SJSA1 (cell line): Measurements from ENCODE around the gene TRDMT1. TPM values are rescaled to one million over a fixed set of nuclear protein-coding genes. Genes with fewer than 3 reads are reported as not detected.

Experiments used
- DNase-seq, 2 experiments: peaks; one replicate each; pipeline ENCODE4 v3.0.0-alpha.2; 2015 to 2020; ENCODE audit warnings: low spot score in 2 of 2, low read depth in 1 of 2
- H3K27ac ChIP-seq: fragments of 250-450 bp; sonication (Bioruptor Pico); 2 replicates; pipeline ENCODE4 v1.5.1; 2020; ENCODE audit warnings: mild to moderate bottlenecking, moderate library complexity
- H3K27me3 ChIP-seq: fragments of 250-450 bp; sonication (Bioruptor Pico); replicated peaks from 2 replicates; pipeline ENCODE4 v1.5.1; 2020; ENCODE audit warnings: mild to moderate bottlenecking, moderate library complexity
- H3K36me3 ChIP-seq: fragments of 250-450 bp; sonication (Bioruptor Pico); 2 replicates; pipeline ENCODE4 v1.5.1; 2020; ENCODE audit warnings: mild to moderate bottlenecking
- H3K4me1 ChIP-seq: fragments of 250-450 bp; sonication (Bioruptor Pico); replicated peaks from 2 replicates; pipeline ENCODE4 v1.6.1; 2021; ENCODE audit warnings: mild to moderate bottlenecking
- H3K4me3 ChIP-seq: fragments of 250-450 bp; sonication (Bioruptor Pico); 2 replicates; pipeline ENCODE4 v1.5.1; 2020; ENCODE audit warnings: mild to moderate bottlenecking
- H3K9me3 ChIP-seq: fragments of 250-450 bp; sonication (Bioruptor Pico); replicated peaks from 2 replicates; pipeline ENCODE4 v1.5.1; 2020; ENCODE audit warnings: mild to moderate bottlenecking
- total RNA-seq: library from RNA; depleted of rRNA; stranded (reverse); fragments of >200 nt; shearing (Covaris generic); gene quantifications from 2 replicates; pipeline ENCODE4 v1.2.3, GENCODE V29; 2014

Gene TRDMT1
- total RNA-seq, 1 experiment from 2014 or later, result 11.4 TPM

- Histone ChIP-seq H3K27ac (no peak overlapping the region), H3K27me3 (no peaks in the 10 kb centered on the region), H3K9me3 (no peaks in the 10 kb centered on the region), H3K4me1 (peaks cover 16% of the 10 kb centered on the region), H3K4me3 (no peak overlapping the region), H3K36me3 (no peaks in the 10 kb centered on the region; the same call in 1 of the 2 replicates)
- no peak for DNase-seq
Measured at GRCh38 chr10:17171141-17171641, 30.3 kb downstream of the TRDMT1 start.

GRCh38 chr10:17169803-17170202 lies 31.7 kb downstream of the TRDMT1 start:
- DNase-seq, result no peak
- peaks cover 6% of the 10 kb centered on the region for H3K4me1 ChIP-seq
- no peak overlapping the region for H3K4me3 ChIP-seq
- no peak overlapping the region for H3K27ac ChIP-seq
- H3K27me3 ChIP-seq, result no peaks in the 10 kb centered on the region
- H3K9me3 ChIP-seq, result no peaks in the 10 kb centered on the region
- no peaks in the 10 kb centered on the region; the same call in 1 of the 2 replicates for H3K36me3 ChIP-seq

GRCh38 chr10:17166699-17167098 lies 34.8 kb downstream of the TRDMT1 start:
- no peaks in the 10 kb centered on the region for H3K36me3 ChIP-seq
- H3K4me1 ChIP-seq, result no peaks in the 10 kb centered on the region
- no peaks in the 10 kb centered on the region for H3K27me3 ChIP-seq
- no peaks in the 10 kb centered on the region for H3K9me3 ChIP-seq
- no peak overlapping the region for H3K4me3 ChIP-seq
- H3K27ac ChIP-seq, result no peak overlapping the region
- no peak for DNase-seq

- Histone ChIP-seq H3K4me1 (no peaks in the 10 kb centered on the region), H3K27ac (no peak overlapping the region), H3K36me3 (no peaks in the 10 kb centered on the region), H3K4me3 (no peak overlapping the region), H3K27me3 (no peaks in the 10 kb centered on the region), H3K9me3 (no peaks in the 10 kb centered on the region)
- DNase-seq, result no peak
Measured at GRCh38 chr10:17162828-17163227, 38.6 kb downstream of the TRDMT1 start.

- no peak overlapping the region for H3K4me3 ChIP-seq
- no peaks in the 10 kb centered on the region for H3K36me3 ChIP-seq
- H3K27me3 ChIP-seq, result no peaks in the 10 kb centered on the region
- H3K9me3 ChIP-seq, result no peaks in the 10 kb centered on the region
- H3K4me1 ChIP-seq, result no peaks in the 10 kb centered on the region
- H3K27ac ChIP-seq, result no peak overlapping the region
- no peak for DNase-seq
Measured at GRCh38 chr10:17161775-17162174, 39.7 kb downstream of the TRDMT1 start.

GRCh38 chr10:17157024-17157423 lies 44.4 kb downstream of the TRDMT1 start:
- Histone ChIP-seq H3K4me3 (no peak overlapping the region), H3K27me3 (no peaks in the 10 kb centered on the region), H3K36me3 (no peaks in the 10 kb centered on the region), H3K4me1 (no peaks in the 10 kb centered on the region), H3K9me3 (no peaks in the 10 kb centered on the region), H3K27ac (no peak overlapping the region)
- DNase-seq, result no peak

GRCh38 chr10:17155826-17156225 lies 45.6 kb downstream of the TRDMT1 start:
- Histone ChIP-seq H3K4me3 (no peak overlapping the region), H3K27ac (no peak overlapping the region), H3K27me3 (no peaks in the 10 kb centered on the region), H3K36me3 (no peaks in the 10 kb centered on the region), H3K4me1 (no peaks in the 10 kb centered on the region), H3K9me3 (no peaks in the 10 kb centered on the region)
- no peak for DNase-seq

- no peak overlapping the region for H3K4me3 ChIP-seq
Measured at GRCh38 chr10:17154116-17154515, 47.4 kb downstream of the TRDMT1 start.

GRCh38 chr10:17153321-17153720 lies 48.2 kb downstream of the TRDMT1 start:
- Histone ChIP-seq H3K4me3 (no peak overlapping the region), H3K4me1 (no peaks in the 10 kb centered on the region), H3K36me3 (no peaks in the 10 kb centered on the region), H3K27ac (no peak overlapping the region), H3K27me3 (no peaks in the 10 kb centered on the region), H3K9me3 (no peaks in the 10 kb centered on the region)
- DNase-seq, result no peak

More at GRCh38 chr10:17154116-17154515, 47.4 kb downstream of the TRDMT1 start:
- Histone ChIP-seq H3K36me3 (no peaks in the 10 kb centered on the region), H3K27ac (no peak overlapping the region), H3K27me3 (no peaks in the 10 kb centered on the region), H3K9me3 (no peaks in the 10 kb centered on the region), H3K4me1 (no peaks in the 10 kb centered on the region)
- DNase-seq, result no peak

- H3K4me1 ChIP-seq, result no peaks in the 10 kb centered on the region
- H3K36me3 ChIP-seq, result no peaks in the 10 kb centered on the region
- no peak for DNase-seq
- no peak overlapping the region for H3K4me3 ChIP-seq
- H3K27me3 ChIP-seq, result no peaks in the 10 kb centered on the region
- H3K9me3 ChIP-seq, result no peaks in the 10 kb centered on the region
- no peak overlapping the region for H3K27ac ChIP-seq
Measured at GRCh38 chr10:17151716-17152115, 49.8 kb downstream of the TRDMT1 start.

- DNase-seq, result no peak
- no peaks in the 10 kb centered on the region for H3K4me1 ChIP-seq
- no peaks in the 10 kb centered on the region for H3K9me3 ChIP-seq
- no peaks in the 10 kb centered on the region for H3K36me3 ChIP-seq
- no peak overlapping the region for H3K4me3 ChIP-seq
- no peak overlapping the region for H3K27ac ChIP-seq
- no peaks in the 10 kb centered on the region for H3K27me3 ChIP-seq
Measured at GRCh38 chr10:17147884-17148489, 53.5 kb downstream of the TRDMT1 start.

GRCh38 chr10:17146892-17147291 lies 54.6 kb downstream of the TRDMT1 start:
- H3K4me3 ChIP-seq, result no peak overlapping the region
- no peaks in the 10 kb centered on the region for H3K36me3 ChIP-seq
- no peak for DNase-seq

GRCh38 chr10:17145239-17145638 lies 56.2 kb downstream of the TRDMT1 start:
- no peak overlapping the region for H3K27ac ChIP-seq
- no peak for DNase-seq
- no peaks in the 10 kb centered on the region for H3K27me3 ChIP-seq

More at GRCh38 chr10:17146892-17147291, 54.6 kb downstream of the TRDMT1 start:
- Histone ChIP-seq H3K27ac (no peak overlapping the region), H3K27me3 (no peaks in the 10 kb centered on the region), H3K4me1 (no peaks in the 10 kb centered on the region), H3K9me3 (no peaks in the 10 kb centered on the region)

GRCh38 chr10:17144757-17145156 lies 56.7 kb downstream of the TRDMT1 start:
- no peak for DNase-seq
- no peaks in the 10 kb centered on the region for H3K4me1 ChIP-seq
- H3K4me3 ChIP-seq, result no peak overlapping the region
- peaks cover 3% of the 10 kb centered on the region; the same call in 1 of the 2 replicates for H3K9me3 ChIP-seq
- no peaks in the 10 kb centered on the region for H3K27me3 ChIP-seq
- H3K27ac ChIP-seq, result no peak overlapping the region
- no peaks in the 10 kb centered on the region for H3K36me3 ChIP-seq

More at GRCh38 chr10:17145239-17145638, 56.2 kb downstream of the TRDMT1 start:
- no peaks in the 10 kb centered on the region for H3K4me1 ChIP-seq
- H3K9me3 ChIP-seq, result peaks cover 3% of the 10 kb centered on the region; the same call in 1 of the 2 replicates
- no peak overlapping the region for H3K4me3 ChIP-seq
- H3K36me3 ChIP-seq, result no peaks in the 10 kb centered on the region

- Histone ChIP-seq H3K9me3 (peaks cover 3% of the 10 kb centered on the region; the same call in 1 of the 2 replicates), H3K4me1 (no peaks in the 10 kb centered on the region), H3K36me3 (no peaks in the 10 kb centered on the region), H3K27me3 (no peaks in the 10 kb centered on the region), H3K4me3 (no peak overlapping the region), H3K27ac (no peak overlapping the region)
- no peak for DNase-seq
Measured at GRCh38 chr10:17144032-17144431, 57.4 kb downstream of the TRDMT1 start.
